Heart right ventricle (tissue), 16 donors: ENCODE results near the gene RCOR2. TPM values are rescaled to one million over a fixed set of nuclear protein-coding genes. Genes with fewer than 3 reads are reported as not detected.

Experiments used
- ATAC-seq, 8 donors: fragments of 200-7000 bp; cut with Tn5 transposase; one replicate each; pipeline ENCODE4 v1.9.1; 2020; ENCODE audit warnings: mild to moderate bottlenecking in 8 of 8, moderate library complexity in 8 of 8, moderate number of reproducible peaks in 1 of 8
- DNase-seq, 2 donors: peaks; one replicate each; pipeline ENCODE4 v3.0.0-alpha.2; 2020
- H3K27ac ChIP-seq, 10 donors: fragments of 200-600 bp; sonication (generic) in 2 of 10; one replicate each; pipeline versions ENCODE4 v1.5.0 to v1.8.0; 2020 to 2022; ENCODE audit warnings: mild to moderate bottlenecking in 3 of 10
- H3K27me3 ChIP-seq, 7 donors: fragments of 200-600 bp; one replicate each; pipeline ENCODE4 v1.8.0; 2021 to 2022; ENCODE audit warnings: mild to moderate bottlenecking in 2 of 7
- H3K36me3 ChIP-seq, 9 donors: fragments of 200-600 bp; sonication (generic) in 1 of 9; one replicate each; pipeline versions ENCODE4 v1.5.0 to v1.8.0; 2020 to 2022; ENCODE audit warnings: mild to moderate bottlenecking in 2 of 9
- H3K4me1 ChIP-seq, 9 donors: fragments of 200-600 bp; sonication (generic) in 1 of 9; one replicate each; pipeline versions ENCODE4 v1.5.0 to v1.8.0; 2020 to 2022; ENCODE audit warnings: mild to moderate bottlenecking in 4 of 9
- H3K4me3 ChIP-seq, 10 donors: fragments of 200-600 bp; sonication (generic) in 2 of 10; one replicate each; pipeline versions ENCODE4 v1.5.0 to v1.8.0; 2020 to 2022; ENCODE audit warnings: mild to moderate bottlenecking in 7 of 10, moderate library complexity in 2 of 10
- H3K9me3 ChIP-seq, 11 donors: fragments of 200-600 bp in 10 of 11; sonication (generic) in 2 of 11; one replicate each; pipeline versions ENCODE4 v1.5.0 to v1.8.0; 2013 to 2022; ENCODE audit warnings: mild to moderate bottlenecking in 2 of 11, control low read depth in 1 of 11, moderate library complexity in 1 of 11
- WGBS, 2 donors: extraction: QIAGEN DNeasy Blood & Tissue Kit; methylation state at CpG; one replicate each; pipeline ENCODE4 v1.1.7; 2013; ENCODE audit warnings: inconsistent platforms in 1 of 2; 5-methylcytosine and 5-hydroxymethylcytosine counted together
- intact Hi-C, 10 donors: fragments of 100-400 bp; cut with DNase I; formaldehyde crosslinking; loops; one replicate each; pipeline versions ENCODE4 v1.11.1 to v1.14.2; 2022
- polyA plus RNA-seq, 2 donors: library from polyadenylated mRNA; stranded (reverse); fragments of 200-250 nt; gene quantifications; one replicate each; pipeline ENCODE4 v1.2.3, GENCODE V29; 2013
- total RNA-seq, 10 donors: library from RNA; stranded (reverse); fragmentation: NEBNext Ultra II Directional in 3 of 10; extraction: Animal tissue kit (Norgen Biotek cat#: 25700) in 3 of 10; gene quantifications; one replicate each; pipeline versions ENCODE4 v1.2.1 to v1.2.4, GENCODE V29; 2021 to 2023
- TF ChIP-seq, protein P1 (sequence below), 9 donors: fragments of 200-600 bp; sonication (generic) in 2 of 9; IDR thresholded peaks; one replicate each; pipeline versions ENCODE4 v1.5.0 to v1.8.0; 2021 to 2022; ENCODE audit warnings: antibody characterized with exemption in 9 of 9, mild to moderate bottlenecking in 5 of 9, moderate library complexity in 1 of 9
- donor health status: Arrhythmogenic right ventricular cardiomyopathy.
- donor health status: ischemic (EF 13 %, LVEDD 7.1; RV severe dilation, severe dysfunction).
- donor health status: healthy with polysubstance abuse.
- donor health status: DM: no; HTN: yes; CAD: no.
- donor health status: DM: no; HTN: no; CAD: no.
- donor health status: ischemic (EF 25% LVEDD 6.9; RV normal size, moderate dysfunction).
- donor health status: ischemic (EF 25% LVEDD 5.7; RV mildly dilated, moderate dysfunction).
- donor health status: healthy.
- donor health status: DM: yes; HTN: yes; CAD: no.
- donor health status: Ischemic cardiomyopathy.
- donor health status: ischemic (EF 35%, LVEDD 5.7; RV mildly dilated, moderate dysfunction).
- donor health status: nonischemic (EF 11% LVEDD 7.7; RV severe dilation, severe dysfunction).
- donor health status: DM: yes; HTN: yes; CAD: no.
- donor health status: PGD.
- donor health status: ischemic (EF 29% LVEDD 5.4; RV normal size, mild dysfunction).
- donor health status: nonischemic (EF 23%, LVEDD 6.1; RV moderate dilation, normal function).

Gene RCOR2
- total and polyA plus RNA-seq, 12 donors: 1.1 to 8.4 (median 5.0) TPM

DNA sequence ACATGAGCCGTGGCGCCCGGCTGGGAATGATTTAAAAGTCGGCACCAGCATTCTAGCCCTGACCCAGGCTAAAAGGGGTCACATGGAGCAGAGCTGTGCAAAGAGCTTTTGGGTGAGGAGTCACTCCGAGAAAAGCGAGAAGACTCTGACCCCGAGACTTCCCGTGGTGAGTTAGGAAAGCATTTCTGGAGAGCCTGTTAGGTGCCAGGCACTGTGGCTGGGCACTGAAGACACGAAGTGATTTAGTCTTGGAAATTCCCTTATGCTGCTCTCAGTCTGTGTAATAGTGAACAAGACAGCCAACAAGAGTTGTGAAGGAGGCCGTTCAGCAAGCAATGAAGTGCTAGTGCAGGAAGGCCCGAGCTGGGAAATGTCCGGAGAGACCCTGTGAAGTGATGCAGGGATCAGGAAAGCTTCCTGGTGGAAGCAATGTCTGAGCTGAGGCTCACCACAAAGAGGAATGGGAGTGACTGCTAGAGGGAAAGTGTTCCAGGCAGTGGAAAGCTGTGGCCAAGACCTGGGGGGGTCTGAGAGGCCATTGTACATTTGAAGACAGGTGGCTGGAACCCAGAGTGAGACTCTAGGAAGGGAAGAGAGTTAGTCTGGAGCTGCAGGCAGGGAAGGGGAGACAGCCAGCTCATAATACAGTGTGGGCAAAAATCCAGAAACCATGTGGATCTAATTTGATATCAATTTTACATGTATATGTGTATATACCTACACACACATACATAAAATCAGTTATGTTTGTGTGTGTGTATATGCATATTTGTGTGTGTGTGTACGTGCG lies 46.4 kb downstream of the RCOR2 start:
- intact Hi-C loops: loop anchor here in 5 of 10 donors (5.0 kb wide), 2 partner anchors 33 to 47 kb away; partner anchors contain the start of genes MARK2 (in 5 of the 5) and RCOR2 (in 1 of the 5)
- H3K9me3 ChIP-seq: no peaks in the 10 kb centered on the region
- peak overlapping the region in 5 of 10 donors; percentile 40 to 56 (median 50) for H3K27ac ChIP-seq
- no peak overlapping the region for H3K4me3 ChIP-seq
- TF ChIP-seq, protein P1, sequence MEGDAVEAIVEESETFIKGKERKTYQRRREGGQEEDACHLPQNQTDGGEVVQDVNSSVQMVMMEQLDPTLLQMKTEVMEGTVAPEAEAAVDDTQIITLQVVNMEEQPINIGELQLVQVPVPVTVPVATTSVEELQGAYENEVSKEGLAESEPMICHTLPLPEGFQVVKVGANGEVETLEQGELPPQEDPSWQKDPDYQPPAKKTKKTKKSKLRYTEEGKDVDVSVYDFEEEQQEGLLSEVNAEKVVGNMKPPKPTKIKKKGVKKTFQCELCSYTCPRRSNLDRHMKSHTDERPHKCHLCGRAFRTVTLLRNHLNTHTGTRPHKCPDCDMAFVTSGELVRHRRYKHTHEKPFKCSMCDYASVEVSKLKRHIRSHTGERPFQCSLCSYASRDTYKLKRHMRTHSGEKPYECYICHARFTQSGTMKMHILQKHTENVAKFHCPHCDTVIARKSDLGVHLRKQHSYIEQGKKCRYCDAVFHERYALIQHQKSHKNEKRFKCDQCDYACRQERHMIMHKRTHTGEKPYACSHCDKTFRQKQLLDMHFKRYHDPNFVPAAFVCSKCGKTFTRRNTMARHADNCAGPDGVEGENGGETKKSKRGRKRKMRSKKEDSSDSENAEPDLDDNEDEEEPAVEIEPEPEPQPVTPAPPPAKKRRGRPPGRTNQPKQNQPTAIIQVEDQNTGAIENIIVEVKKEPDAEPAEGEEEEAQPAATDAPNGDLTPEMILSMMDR (IDR thresholded peaks at IDR 0.05): no peak
- no peaks in the 10 kb centered on the region for H3K27me3 ChIP-seq
- DNase-seq (no peak), ATAC-seq (no peak)
- 65 to 72% methylated on average over 14 of the region's 14 CpGs for WGBS, 2 donors
- peaks cover 0 to 12% (median 0%) of the 10 kb centered on the region in 9 donors for H3K36me3 ChIP-seq
- peaks cover 42 to 97% (median 92%) of the 10 kb centered on the region in 9 donors for H3K4me1 ChIP-seq

DNA sequence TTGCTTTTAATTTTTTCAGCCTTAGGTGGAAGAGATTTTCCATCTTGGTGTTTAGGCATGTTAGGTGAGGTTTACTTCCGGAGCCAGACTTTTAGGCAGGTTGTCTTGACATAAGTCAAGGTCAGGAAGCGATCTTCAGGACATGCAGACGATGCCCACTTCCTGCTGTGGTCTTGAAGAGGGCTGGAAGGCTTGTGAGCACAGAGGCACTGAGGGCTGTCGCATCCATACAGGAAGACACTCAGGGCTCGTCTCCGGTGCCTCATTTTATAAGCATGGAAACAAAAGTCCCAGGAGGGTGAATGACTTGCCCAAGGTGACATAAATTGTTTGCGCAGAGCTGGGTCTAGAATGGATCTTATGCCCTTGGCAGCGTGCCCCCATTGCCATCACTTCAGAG lies 47.3 kb downstream of the RCOR2 start:
- WGBS, 2 donors: 68 to 78% methylated on average over 8 of the region's 8 CpGs
- Histone ChIP-seq H3K9me3 (no peaks in the 10 kb centered on the region), H3K36me3 (peaks cover 0 to 16% (median 0%) of the 10 kb centered on the region in 9 donors), H3K4me1 (peaks cover 45 to 97% (median 89%) of the 10 kb centered on the region in 9 donors), H3K27ac (peak overlapping the region in 6 of 10 donors; percentile 13 to 56 (median 48)), H3K27me3 (no peaks in the 10 kb centered on the region), H3K4me3 (no peak overlapping the region)
- intact Hi-C loops: loop anchor here in 5 of 10 donors (5.0 kb wide), 2 partner anchors 32 to 48 kb away; partner anchors contain the start of genes MARK2 (in 5 of the 5) and RCOR2 (in 1 of the 5)
- ATAC-seq (no peak), DNase-seq (no peak)
- TF ChIP-seq, protein P1 (IDR thresholded peaks at IDR 0.05): no peak

DNA sequence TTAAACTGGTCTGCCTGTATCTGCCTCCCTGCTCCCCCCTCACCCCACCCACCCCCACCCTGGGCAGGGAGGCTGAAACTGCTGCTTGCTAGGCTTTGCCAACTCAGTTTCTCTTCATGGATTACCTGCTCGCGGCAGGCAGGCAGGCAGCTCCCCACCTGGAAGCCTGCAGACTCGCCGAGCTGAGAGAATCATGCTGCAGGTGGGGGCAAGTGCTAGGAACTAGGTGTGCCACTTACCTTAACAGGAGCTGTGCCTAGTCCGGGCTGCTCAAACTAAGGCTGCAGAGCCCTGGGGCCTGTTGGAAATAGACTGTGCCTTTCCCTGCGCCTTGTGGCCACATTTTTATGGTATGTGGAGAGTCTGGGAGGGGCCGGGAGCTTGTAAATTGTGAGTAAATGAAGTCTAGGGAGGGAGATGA lies 47.8 kb downstream of the RCOR2 start:
- DNase-seq (no peak), ATAC-seq (no peak)
- TF ChIP-seq, protein P1 (IDR thresholded peaks at IDR 0.05): no peak
- H3K9me3 ChIP-seq: no peaks in the 10 kb centered on the region
- intact Hi-C loops: no loop called here
- peak overlapping the region in 6 of 10 donors; percentile 2 to 56 (median 47) for H3K27ac ChIP-seq
- 80 to 86% methylated on average over 7 of the region's 7 CpGs for WGBS, 2 donors
- peaks cover 45 to 92% (median 84%) of the 10 kb centered on the region in 9 donors for H3K4me1 ChIP-seq
- no peak overlapping the region for H3K4me3 ChIP-seq
- peaks cover 0 to 21% (median 0%) of the 10 kb centered on the region in 9 donors for H3K36me3 ChIP-seq
- H3K27me3 ChIP-seq: no peaks in the 10 kb centered on the region

DNA sequence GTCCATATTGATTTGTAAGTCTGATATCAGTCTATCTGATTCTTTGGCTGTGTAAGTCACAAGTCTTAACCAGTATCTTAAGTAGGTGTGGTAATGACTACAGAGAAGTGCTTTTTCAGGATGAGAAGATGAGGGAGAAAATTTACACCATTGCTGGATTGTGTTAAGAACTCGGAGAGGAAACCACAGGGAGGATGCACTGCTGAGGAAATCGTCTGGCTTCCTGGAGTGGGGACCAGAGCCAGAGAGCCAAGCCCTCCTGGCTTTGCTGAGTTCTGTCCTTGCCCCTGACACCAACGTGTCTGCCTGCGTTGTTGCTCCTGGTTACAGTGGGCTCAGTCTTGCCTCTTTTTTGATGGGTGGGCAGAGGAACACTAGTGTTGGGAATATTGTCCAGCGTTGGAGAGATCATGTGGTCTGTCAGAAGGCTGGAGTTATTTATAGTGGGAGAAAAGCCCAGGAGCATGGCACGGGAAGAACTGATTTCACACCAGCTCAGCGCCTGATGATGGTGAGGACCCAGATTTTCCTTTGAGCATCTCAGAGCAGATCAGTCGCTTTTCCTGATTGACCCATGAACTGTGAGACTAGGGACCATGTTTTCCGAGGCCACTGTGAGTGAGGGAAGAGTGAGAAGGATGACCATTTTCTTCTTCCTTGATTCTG lies 48.4 kb downstream of the RCOR2 start:
- Histone ChIP-seq H3K27ac (peak overlapping the region in 4 of 10 donors; percentile 2 to 56 (median 47)), H3K27me3 (no peaks in the 10 kb centered on the region), H3K9me3 (no peaks in the 10 kb centered on the region), H3K4me3 (no peak overlapping the region), H3K36me3 (peaks cover 0 to 28% (median 0%) of the 10 kb centered on the region in 9 donors), H3K4me1 (peaks cover 41 to 89% (median 77%) of the 10 kb centered on the region in 9 donors)
- intact Hi-C loops: no loop called here
- DNase-seq (no peak), ATAC-seq (no peak)
- TF ChIP-seq, protein P1 (IDR thresholded peaks at IDR 0.05): no peak
- WGBS, 2 donors: 26 to 32% methylated on average over 9 of the region's 9 CpGs
